22Rv1 (cell line): ENCODE data around the gene IL2RA.

Experiments
- H3K27ac ChIP-seq: fragments of 450-650 bp; 2 replicates; pipeline ENCODE4 v1.5.1; 2017
- CTCF ChIP-seq: fragments of 450-650 bp; IDR thresholded peaks from 2 replicates; pipeline ENCODE4 v1.5.1; 2017; ENCODE audit warnings: mild to moderate bottlenecking
- ZFX ChIP-seq: fragments of 450-650 bp; IDR thresholded peaks from 2 replicates; pipeline ENCODE4 v1.6.1; 2017; ENCODE audit warnings: antibody characterized with exemption, borderline replicate concordance

IL2RA gene

DNA sequence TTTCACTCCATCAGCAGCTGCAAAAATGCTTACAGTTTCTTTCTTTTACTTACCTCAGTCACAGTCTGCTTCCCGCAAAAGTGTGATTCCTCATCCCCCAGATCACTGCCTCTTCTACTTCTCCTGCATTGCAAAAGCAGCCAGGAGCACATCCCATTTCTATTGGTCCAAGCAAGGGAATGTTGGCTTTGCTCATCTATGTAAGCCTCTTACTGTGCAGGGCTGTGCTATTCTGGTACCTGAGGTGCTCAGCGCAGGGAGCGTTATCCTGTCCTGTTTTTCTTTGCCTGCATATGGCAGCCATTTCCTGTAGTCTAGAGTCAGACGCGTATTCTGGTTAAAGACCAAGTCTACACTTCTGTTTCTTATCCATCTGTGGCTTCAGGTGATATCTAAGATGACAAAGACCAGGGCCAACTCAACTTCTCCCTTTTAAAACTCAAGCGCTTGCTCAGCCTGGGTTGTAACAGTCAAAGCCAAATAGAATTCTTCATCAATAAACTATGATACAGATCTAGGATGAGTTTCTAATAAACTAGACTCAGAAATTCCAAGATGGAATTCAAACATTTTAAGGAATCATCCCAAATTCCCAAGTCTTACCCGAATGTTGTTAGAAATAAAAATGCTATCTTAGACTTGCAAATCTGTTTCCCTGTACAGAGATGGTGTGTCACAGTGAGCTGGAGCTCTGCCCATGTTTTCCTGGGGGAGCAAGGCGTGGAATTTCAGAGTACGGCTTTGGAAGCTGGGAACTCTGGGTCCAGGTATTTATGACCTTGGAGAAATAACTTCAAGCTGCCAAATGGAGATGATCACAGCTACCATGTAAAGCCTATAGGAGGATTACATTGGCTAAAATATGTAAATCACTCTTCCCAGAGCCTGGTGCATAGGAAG is 20.6 kb upstream of the IL2RA start:
- H3K27ac ChIP-seq = no peak overlapping the region
- TF ChIP-seq ZFX = no peak
- no peak for TF ChIP-seq CTCF

DNA sequence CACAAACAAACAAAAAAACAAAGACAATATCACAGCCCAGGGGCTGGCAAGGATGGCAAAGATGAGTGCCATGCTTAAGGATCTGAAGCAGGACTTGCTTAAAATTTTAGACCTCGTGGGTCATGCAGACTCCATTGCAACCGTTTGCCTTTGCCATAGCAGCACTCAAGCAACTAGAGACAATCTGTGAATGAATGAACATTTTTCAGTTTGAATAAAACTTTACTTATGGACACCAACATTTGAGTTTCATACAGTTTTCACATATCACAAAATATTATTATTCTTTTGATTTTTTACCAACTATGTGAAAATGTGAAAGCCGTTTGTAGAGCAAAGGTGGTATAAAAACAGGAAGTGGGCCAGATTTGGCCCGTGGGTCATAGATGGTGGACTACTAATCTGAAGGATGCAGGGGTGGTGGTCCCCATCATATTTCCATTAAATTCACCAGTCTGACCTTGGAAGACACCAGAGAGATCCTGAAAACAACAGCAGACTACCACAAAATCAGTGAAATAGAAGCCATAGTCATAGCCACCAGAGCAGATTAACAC is 18.3 kb upstream of the IL2RA start:
- TF ChIP-seq CTCF = no peak
- TF ChIP-seq ZFX = no peak
- no peak overlapping the region for H3K27ac ChIP-seq

DNA sequence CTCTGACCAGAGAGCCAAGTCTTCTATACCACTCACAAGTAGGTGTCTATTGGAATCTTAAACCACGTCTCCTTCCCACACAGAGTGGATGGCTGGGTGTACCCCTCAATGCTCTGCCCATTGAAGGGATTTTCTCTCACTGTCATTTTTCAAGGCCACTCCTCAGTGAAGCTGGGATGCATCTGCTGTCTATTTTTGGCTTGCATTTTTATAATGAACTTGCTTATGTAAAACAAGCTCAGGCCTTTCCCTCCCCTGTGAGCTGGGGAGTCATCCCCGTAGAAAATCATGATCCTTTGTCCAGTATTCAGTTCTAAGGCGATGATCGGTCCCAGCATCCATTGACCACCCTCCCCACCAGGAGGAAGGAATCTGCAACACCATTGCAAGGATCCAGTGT is 16.9 kb upstream of the IL2RA start:
- TF ChIP-seq ZFX (no peak), CTCF (no peak)
- no peak overlapping the region for H3K27ac ChIP-seq

DNA sequence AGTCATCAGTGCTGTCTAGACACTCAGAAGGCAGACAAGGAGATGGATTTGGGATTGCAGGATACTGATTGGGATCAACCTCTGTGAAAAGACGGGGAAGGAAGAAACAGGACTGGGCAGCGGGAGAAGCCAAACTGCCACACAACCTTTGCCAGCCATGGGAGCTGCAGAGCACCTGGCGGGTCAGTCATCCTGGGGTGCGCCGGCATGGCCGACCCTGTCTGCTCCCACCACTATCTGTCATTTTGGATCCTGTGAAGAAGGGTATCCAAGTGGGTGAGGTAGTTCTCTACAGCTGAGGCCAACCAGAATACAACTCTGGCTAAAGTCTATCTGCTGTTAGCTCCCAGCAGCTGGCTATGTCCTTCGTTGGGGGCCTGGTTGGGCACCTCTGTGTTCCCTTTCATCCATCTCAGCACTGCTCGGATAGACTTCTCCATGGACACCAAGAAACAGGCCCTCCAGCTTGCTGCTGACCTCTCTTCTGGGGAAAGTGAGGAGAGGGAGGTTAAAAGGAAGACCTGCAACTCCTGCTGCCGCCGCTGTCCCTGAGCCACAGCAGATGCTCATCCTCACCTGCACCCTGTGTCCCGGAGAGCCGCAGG is 15.0 kb upstream of the IL2RA start:
- TF ChIP-seq CTCF (no peak), ZFX (no peak)
- no peak overlapping the region for H3K27ac ChIP-seq

GRCh38 chr10:6074489-6075301 is 12.5 kb upstream of the IL2RA start:
- TF ChIP-seq ZFX = no peak
- TF ChIP-seq CTCF = no peak
- no peak overlapping the region for H3K27ac ChIP-seq

- TF ChIP-seq CTCF (no peak), ZFX (no peak)
- no peak overlapping the region for H3K27ac ChIP-seq
These were observed 10.2 kb upstream of the IL2RA start for GRCh38 chr10:6072215-6072934.
